Panc1 (cell line): Measurements from ENCODE around the gene KRT9. TPM values are rescaled to one million over a fixed set of nuclear protein-coding genes. Genes with fewer than 3 reads are reported as not detected.

Source experiments
- ATAC-seq: fragments of 200-7000 bp; cut with Tn5 transposase; 2 replicates; pipeline ENCODE4 v1.9.1; 2020; ENCODE audit warnings: mild to moderate bottlenecking, moderate library complexity
- BruUV-seq: library from RNA; stranded (reverse); fragments of 400-500 nt; replicated peaks from 2 replicates; lab custom pipeline; 2021; lab: Mats Ljungman, UMichigan
- CTCF ChIA-PET: fragments of 300-600 bp; sonication (Branson Sonifier 250); formaldehyde crosslinking; loops from one replicate; lab custom pipeline; 2022; ENCODE audit warnings: antibody characterized with exemption; lab: Charles Lee
- POLR2A ChIA-PET: fragments of 300-600 bp; sonication (Branson Sonifier 250); formaldehyde crosslinking; loops from one replicate; lab custom pipeline; 2022; ENCODE audit warnings: antibody characterized with exemption; lab: Charles Lee
- DNase-seq: peaks from one replicate; pipeline ENCODE4 v3.0.0-alpha.2; 2010; ENCODE audit warnings: low read depth, low spot score
- H3K27ac ChIP-seq: 2 replicates; pipeline ENCODE4 v1.5.1; 2011; ENCODE audit warnings: mild to moderate bottlenecking, low read length, inconsistent platforms
- H3K27me3 ChIP-seq: fragments of 200-500 bp; sonication (Bioruptor generic); 2 replicates; pipeline ENCODE4 v1.6.0; 2014; ENCODE audit warnings: low read length, inconsistent platforms; ENCODE audit not compliant: control insufficient read depth, insufficient read depth
- H3K36me3 ChIP-seq: fragments of 200-500 bp; sonication (Bioruptor generic); 2 replicates; pipeline ENCODE4 v1.5.1; 2014; ENCODE audit warnings: inconsistent platforms, mild to moderate bottlenecking, low read length, moderate library complexity; ENCODE audit not compliant: control insufficient read depth, insufficient read depth
- H3K4me1 ChIP-seq: 2 replicates; pipeline ENCODE4 v1.5.1; 2011; ENCODE audit warnings: inconsistent platforms, mild to moderate bottlenecking, low read length, moderate library complexity; ENCODE audit not compliant: control insufficient read depth, insufficient read depth
- H3K4me3 ChIP-seq, 2 experiments: 2 replicates each; pipeline ENCODE4 v1.5.1; 2011 to 2012; ENCODE audit warnings: low read depth in 2 of 2, low read length in 2 of 2, mild to moderate bottlenecking in 2 of 2, inconsistent platforms in 1 of 2, moderate library complexity in 1 of 2
- H3K9me3 ChIP-seq: fragments of 200-500 bp; sonication (Bioruptor generic); 2 replicates; pipeline ENCODE4 v1.5.1; 2014; ENCODE audit warnings: low read depth, mild to moderate bottlenecking, inconsistent platforms, low read length, moderate library complexity; ENCODE audit not compliant: control insufficient read depth, insufficient read depth
- CTCF ChIP-seq: fragments of 450-650 bp; IDR thresholded peaks from 2 replicates; pipeline ENCODE4 v1.5.1; 2017; ENCODE audit warnings: mild to moderate bottlenecking
- POLR2AphosphoS5 ChIP-seq: IDR thresholded peaks from 2 replicates; pipeline ENCODE4 v1.6.1; 2012; ENCODE audit warnings: mild to moderate bottlenecking, low read depth, low read length, moderate library complexity
- REST ChIP-seq, 2 experiments: IDR thresholded peaks; 2 replicates each; pipeline ENCODE4 v1.6.1; 2011 to 2012; ENCODE audit warnings: low read depth in 2 of 2, control low read depth in 1 of 2, low read length in 1 of 2, mild to moderate bottlenecking in 1 of 2, moderate library complexity in 1 of 2; ENCODE audit not compliant: insufficient read depth in 1 of 2
- SIN3A ChIP-seq: IDR thresholded peaks from 2 replicates; pipeline ENCODE4 v1.6.1; 2012; ENCODE audit warnings: low read depth, mild to moderate bottlenecking, low read length, moderate library complexity, borderline replicate concordance; ENCODE audit not compliant: insufficient read depth
- TCF7L2 ChIP-seq: IDR thresholded peaks from 2 replicates; pipeline ENCODE4 v1.6.1; 2011; ENCODE audit warnings: mild to moderate bottlenecking, low read depth, low read length, inconsistent platforms
- in situ Hi-C: cut with HindIII; loops from 2 replicates; pipeline ENCODE4 v1.10.0; 2016; ENCODE audit warnings: low sequenced_read_pairs, low pct_unique_long_range_greater_than_20kb
- intact Hi-C: fragments of 100-400 bp; cut with micrococcal nuclease; formaldehyde crosslinking; loops from one replicate; pipeline ENCODE4 v1.10.0; 2022; ENCODE audit not compliant: unreplicated experiment
- total RNA-seq: library from RNA; stranded (reverse); gene quantifications from one replicate; pipeline ENCODE4 v1.2.1, GENCODE V29; 2021; ENCODE audit not compliant: unreplicated experiment

The KRT9 gene
- total RNA-seq, 1 experiment from 2014 or later, result not detected

GRCh38 chr17:41589301-41589700 is 17.4 kb upstream of the KRT9 start:
- no peak overlapping the region for H3K4me3 ChIP-seq
- ChIA-PET CTCF (interaction anchor here (0.6 kb wide), 1 partner anchor 64 kb away, joined by 7 read pairs; no protein-coding TSS in a partner anchor), POLR2A (no interaction called here)
- H3K36me3 ChIP-seq, result no peaks in the 10 kb centered on the region
- no peaks in the 10 kb centered on the region for H3K4me1 ChIP-seq
- no peaks in the 10 kb centered on the region for H3K9me3 ChIP-seq
- ATAC-seq (no peak), DNase-seq (no peak)
- intact Hi-C loops, result no loop called here
- in situ Hi-C loops, result no loop called here
- TF ChIP-seq CTCF (no peak), TCF7L2 (no peak), REST (IDR thresholded peaks at IDR 0.05; ENCODE audit: insufficient read depth in 1 of 2, low read depth in 2 of 2, low read length in 1 of 2) (no peak), POLR2AphosphoS5 (no peak), SIN3A (no peak)
- no peak overlapping the region for H3K27ac ChIP-seq
- BruUV-seq, result no TSS peak
- no peaks in the 10 kb centered on the region for H3K27me3 ChIP-seq

- CTCF ChIA-PET, result interaction anchor here (0.6 kb wide), 1 partner anchor 63 kb away, joined by 7 read pairs; no protein-coding TSS in a partner anchor
- no peaks in the 10 kb centered on the region for H3K27me3 ChIP-seq
- TF ChIP-seq TCF7L2, result no peak
- no peak for DNase-seq
- BruUV-seq, result no TSS peak
- H3K36me3 ChIP-seq, result no peaks in the 10 kb centered on the region
- H3K27ac ChIP-seq, result no peak overlapping the region
- H3K4me1 ChIP-seq, result no peaks in the 10 kb centered on the region
- in situ Hi-C loops (no loop called here), intact Hi-C loops (no loop called here)
- POLR2A ChIA-PET, result no interaction called here
- ATAC-seq, result no peak
- no peaks in the 10 kb centered on the region for H3K9me3 ChIP-seq
- no peak overlapping the region for H3K4me3 ChIP-seq
These were observed 16.4 kb upstream of the KRT9 start for GRCh38 chr17:41588126-41588810.

- TF ChIP-seq REST (IDR thresholded peaks at IDR 0.05; ENCODE audit: insufficient read depth in 1 of 2, low read depth in 2 of 2, low read length in 1 of 2) (no peak), CTCF (no peak), TCF7L2 (no peak), POLR2AphosphoS5 (no peak), SIN3A (no peak)
- no peak for ATAC-seq
- ChIA-PET CTCF (interaction anchor here (0.6 kb wide), 1 partner anchor 24 kb away, joined by 4 read pairs; no protein-coding TSS in a partner anchor), POLR2A (no interaction called here)
- in situ Hi-C loops (no loop called here), intact Hi-C loops (no loop called here)
- no TSS peak for BruUV-seq
- H3K9me3 ChIP-seq, result no peaks in the 10 kb centered on the region
- no peak within 1 kb of the TSS; the same call in 1 of the 2 replicates for H3K27ac ChIP-seq
- no peaks in the 10 kb centered on the region for H3K36me3 ChIP-seq
- H3K4me1 ChIP-seq, result no peaks in the 10 kb centered on the region
- no peaks in the 10 kb centered on the region for H3K27me3 ChIP-seq
- no peak within 1 kb of the TSS for H3K4me3 ChIP-seq
- DNase-seq, result no peak
These were observed 15.1 kb upstream of the KRT9 start, which contains the start of gene KRT14 for GRCh38 chr17:41586863-41587495. KRT14 (minus strand) TSS chr17:41586895; CDS start chr17:41586834, 61 bp downstream.
